ENCODE data around the gene JMJD8. TPM values are rescaled to one million over a fixed set of nuclear protein-coding genes. Genes with fewer than 3 reads are reported as not detected.

The JMJD8 gene
- total RNA-seq, 4 donors from 2014 or later, result 73.2 to 114 (median 88.1) TPM

GRCh38 chr16:683396-684070 lies 601 bp downstream of the JMJD8 start:
- H3K27ac ChIP-seq (replicated peaks in 1 of 4), result peak overlapping the region; percentile 73 to 87 (median 80)
- peaks cover 21 to 52% (median 40%) of the 10 kb centered on the region in 4 donors for H3K36me3 ChIP-seq
- intact Hi-C loops (cut with DNase I), result no loop called here

GRCh38 chr16:682493-683395 lies 1.4 kb downstream of the JMJD8 start:
- intact Hi-C loops (cut with DNase I), result no loop called here
- TF ChIP-seq EP300 (IDR thresholded peaks at IDR 0.05), result no peak
- no peak for TF ChIP-seq POLR2A (IDR thresholded peaks at IDR 0.05; ENCODE audit: low read depth)
- no peak for TF ChIP-seq POLR2AphosphoS5 (IDR thresholded peaks at IDR 0.05)
- Histone ChIP-seq H3K4me3 (peak overlapping the region in 3 of 4 donors; percentile 72 to 80 (median 80)), H3K27ac (replicated peaks in 1 of 4) (peak overlapping the region in 1 of 4 donors; percentile 87), H3K27me3 (no peaks in the 10 kb centered on the region), H3K36me3 (peaks cover 21 to 49% (median 39%) of the 10 kb centered on the region in 4 donors), H3K4me1 (peaks cover 55 to 78% (median 64%) of the 10 kb centered on the region in 4 donors), H3K9me3 (no peaks in the 10 kb centered on the region)
- 82% methylated on average over 21 of the region's 36 CpGs for WGBS
- DNase-seq (ENCODE audit: extremely low spot score), result no peak

More at GRCh38 chr16:683396-684070, 601 bp downstream of the JMJD8 start:
- peak overlapping the region; percentile 72 to 80 (median 79) for H3K4me3 ChIP-seq
- no peaks in the 10 kb centered on the region for H3K27me3 ChIP-seq
- TF ChIP-seq POLR2A (IDR thresholded peaks at IDR 0.05; ENCODE audit: low read depth), result no peak
- TF ChIP-seq CTCF (IDR thresholded peaks at IDR 0.05), result no peak
- TF ChIP-seq EP300 (IDR thresholded peaks at IDR 0.05), result no peak
- TF ChIP-seq POLR2AphosphoS5 (IDR thresholded peaks at IDR 0.05), result no peak
- H3K4me1 ChIP-seq, result peaks cover 59 to 86% (median 69%) of the 10 kb centered on the region in 4 donors
- no peak for DNase-seq (ENCODE audit: extremely low spot score)
- no peaks in the 10 kb centered on the region for H3K9me3 ChIP-seq
- 28% methylated on average over 25 of the region's 57 CpGs for WGBS

- Histone ChIP-seq H3K4me1 (peaks cover 55 to 71% (median 64%) of the 10 kb centered on the region in 4 donors), H3K4me3 (peak overlapping the region; percentile 4 to 98 (median 96)), H3K27ac (replicated peaks in 1 of 4) (peak overlapping the region in 1 of 4 donors; percentile 93), H3K27me3 (no peaks in the 10 kb centered on the region), H3K9me3 (no peaks in the 10 kb centered on the region), H3K36me3 (peaks cover 21 to 40% (median 30%) of the 10 kb centered on the region in 4 donors)
- 71% methylated on average over 11 of the region's 28 CpGs for WGBS
- intact Hi-C loops (cut with DNase I), result no loop called here
- TF ChIP-seq EP300 (IDR thresholded peaks at IDR 0.05) (no peak), POLR2A (IDR thresholded peaks at IDR 0.05; ENCODE audit: low read depth) (no peak), POLR2AphosphoS5 (IDR thresholded peaks at IDR 0.05) (no peak), CTCF (IDR thresholded peaks at IDR 0.05) (no peak)
- DNase-seq (ENCODE audit: extremely low spot score), result no peak
These were observed 2.2 kb downstream of the JMJD8 start for GRCh38 chr16:681746-682427.

GRCh38 chr16:680967-681745 lies 3.0 kb downstream of the JMJD8 start:
- H3K9me3 ChIP-seq, result no peaks in the 10 kb centered on the region
- TF ChIP-seq EP300 (IDR thresholded peaks at IDR 0.05) (no peak), CTCF (IDR thresholded peaks at IDR 0.05) (no peak), POLR2A (IDR thresholded peaks at IDR 0.05; ENCODE audit: low read depth) (no peak), POLR2AphosphoS5 (IDR thresholded peaks at IDR 0.05) (no peak)
- H3K27ac ChIP-seq (replicated peaks in 1 of 4), result peak overlapping the region; percentile 93 to 98 (median 96)
- H3K4me1 ChIP-seq, result peaks cover 55 to 68% (median 66%) of the 10 kb centered on the region in 4 donors
- peaks cover 16 to 33% (median 24%) of the 10 kb centered on the region in 4 donors for H3K36me3 ChIP-seq
- peak overlapping the region; percentile 81 to 98 (median 96) for H3K4me3 ChIP-seq
- WGBS, result 64% methylated on average over 16 of the region's 44 CpGs
- peaks cover 0 to 1% (median 0%) of the 10 kb centered on the region in 4 donors for H3K27me3 ChIP-seq
- intact Hi-C loops (cut with DNase I), result no loop called here
- no peak for DNase-seq (ENCODE audit: extremely low spot score)

All from esophagus muscularis mucosa (tissue), 4 donors.